Glomerular visceral epithelial cell (primary cell): ENCODE measurements around the gene RECQL5.

Experiments used
- DNase-seq: peaks from one replicate; pipeline ENCODE4 v3.0.0-alpha.2; 2016; ENCODE audit errors: extremely low spot score

The RECQL5 gene

GRCh38 chr17:75633486-75634375, 33.2 kb downstream of the RECQL5 start:
- peak; percentile 90 for DNase-seq

GRCh38 chr17:75632863-75633485, 34.0 kb downstream of the RECQL5 start, which contains the start of gene SMIM5:
Gene SMIM5, plus strand, starts transcription at chr17:75633434. Its CDS starts 6,768 bp downstream, at chr17:75640202.
- peak; percentile 93 for DNase-seq

GRCh38 chr17:75632428-75632827, 34.5 kb downstream of the RECQL5 start:
- no peak for DNase-seq

DNA sequence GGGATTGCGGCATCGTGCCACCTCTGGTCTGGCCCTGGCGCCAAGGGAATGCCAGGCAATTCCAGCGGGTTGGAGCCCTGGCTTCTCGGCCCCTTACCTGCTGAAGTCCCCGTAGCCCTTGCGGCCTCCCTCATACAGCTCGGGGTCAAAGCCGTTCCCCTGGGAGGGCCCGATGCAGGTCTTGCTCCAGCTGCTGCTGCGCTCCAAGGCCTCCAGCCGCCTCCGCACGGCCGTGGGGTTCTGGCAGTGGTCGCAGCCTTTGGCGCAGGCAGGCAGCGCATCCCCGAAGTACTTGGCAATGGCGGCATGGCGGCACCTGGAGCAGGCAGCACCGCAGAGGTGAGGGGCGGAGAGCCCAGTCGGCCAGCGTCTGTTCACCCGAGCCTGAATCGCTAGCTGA, 35.6 kb downstream of the RECQL5 start:
- DNase-seq, result no peak

GRCh38 chr17:75630071-75630917, 36.7 kb downstream of the RECQL5 start:
- DNase-seq, result no peak

GRCh38 chr17:75629157-75629556, 37.8 kb downstream of the RECQL5 start:
- no peak for DNase-seq

DNA sequence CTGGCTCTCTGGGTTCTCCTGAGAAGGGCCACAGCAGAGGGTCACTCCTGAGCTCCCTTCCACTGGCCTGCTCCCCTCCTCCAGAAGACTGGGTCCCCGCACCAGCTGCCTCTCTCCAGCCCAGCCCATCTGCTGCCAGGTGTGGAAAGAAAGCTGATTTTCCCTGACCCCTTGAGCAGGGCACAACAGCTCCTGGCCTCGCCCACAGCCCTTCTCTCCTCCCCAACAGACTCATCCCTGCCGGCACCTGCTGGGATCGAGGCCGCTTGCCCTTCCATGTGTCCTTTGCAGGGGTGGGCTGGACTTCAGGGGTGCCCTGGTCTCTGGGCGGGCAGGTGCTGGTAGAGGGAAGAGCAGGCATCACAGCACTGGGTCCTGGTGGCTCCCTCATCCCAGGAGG, 38.5 kb downstream of the RECQL5 start:
- no peak for DNase-seq

- no peak for DNase-seq
These were observed 39.9 kb downstream of the RECQL5 start for GRCh38 chr17:75627094-75627493.

DNA sequence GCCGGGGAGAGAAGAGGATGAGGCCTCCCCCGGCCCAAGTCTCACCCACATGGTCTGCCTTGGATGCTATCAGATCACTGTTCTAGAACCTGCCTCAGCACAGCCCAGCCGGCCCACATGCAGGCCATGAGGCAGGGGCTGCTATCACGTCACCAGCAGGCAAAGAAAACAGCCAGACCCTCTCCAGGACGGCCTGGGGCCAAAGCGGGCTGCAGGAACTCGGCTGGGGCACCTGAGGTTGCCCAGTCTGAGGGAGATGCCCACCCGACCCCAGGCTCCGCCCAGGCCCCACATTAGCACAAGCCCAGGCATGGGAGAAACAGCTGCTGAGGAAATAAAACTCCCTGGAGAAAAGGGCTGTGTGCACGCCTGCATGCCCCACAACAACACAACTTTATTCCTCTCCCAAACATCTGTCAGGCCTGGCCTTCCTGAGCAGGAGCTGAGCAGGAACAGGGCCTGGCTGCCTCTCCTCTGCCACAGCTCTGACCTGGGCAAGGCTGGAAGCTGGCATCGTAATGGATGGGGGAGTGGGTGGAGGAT, 40.4 kb downstream of the RECQL5 start:
- no peak for DNase-seq

DNA sequence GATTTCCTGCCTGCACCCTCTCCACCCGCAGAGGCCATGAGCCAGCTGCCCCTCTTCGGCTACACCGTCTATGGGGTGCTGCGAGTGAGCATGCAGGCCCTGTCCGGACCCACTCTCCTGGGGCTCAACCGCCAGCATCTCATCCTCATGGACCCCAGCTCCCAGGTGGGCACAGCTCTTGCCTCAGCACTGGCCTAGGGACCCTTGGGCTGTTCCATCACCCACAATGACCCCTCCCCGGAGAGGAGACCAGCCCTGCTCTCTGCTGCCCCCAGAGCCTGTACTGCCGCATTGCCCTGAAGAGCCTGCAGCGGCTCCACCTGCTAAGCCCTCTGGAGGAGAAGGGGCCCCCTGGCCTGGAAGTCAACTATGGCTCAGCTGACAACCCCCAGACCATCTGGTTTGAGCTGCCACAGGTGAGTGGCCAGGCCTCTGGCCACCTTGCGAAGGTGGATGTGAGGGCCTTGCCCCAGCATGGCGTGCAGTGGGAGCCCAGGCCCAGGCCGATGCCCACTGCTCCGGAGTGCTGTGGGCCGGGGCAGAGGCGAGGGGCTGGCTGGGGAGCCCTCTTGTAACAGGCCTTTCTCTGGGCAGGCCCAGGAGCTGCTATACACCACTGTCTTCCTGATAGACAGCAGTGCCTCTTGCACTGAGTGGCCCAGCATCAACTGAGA, 41.0 kb downstream of the RECQL5 start:
- peak; percentile 25 for DNase-seq

- DNase-seq, result no peak
These were observed 42.1 kb downstream of the RECQL5 start for GRCh38 chr17:75624714-75625345.

DNA sequence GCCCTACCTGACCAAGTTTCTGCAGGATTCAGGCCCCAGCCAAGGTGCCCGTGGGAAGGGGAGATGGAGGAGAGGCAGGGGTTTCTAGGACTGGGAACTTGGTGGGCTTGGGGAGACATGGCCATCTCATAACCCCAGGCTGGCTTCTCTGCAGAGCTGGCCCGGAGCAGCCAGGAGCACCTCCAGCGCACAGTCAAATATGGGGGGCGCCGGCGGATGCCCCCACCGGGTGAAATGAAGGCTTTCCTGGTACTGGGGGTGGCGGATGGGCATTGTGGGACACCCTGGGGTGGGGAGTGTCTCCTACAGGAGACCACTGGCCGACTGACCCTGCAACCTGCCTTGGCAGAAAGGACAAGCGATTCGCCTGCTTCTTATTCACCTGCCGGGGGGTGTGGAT, 42.9 kb downstream of the RECQL5 start:
- DNase-seq, result no peak

DNA sequence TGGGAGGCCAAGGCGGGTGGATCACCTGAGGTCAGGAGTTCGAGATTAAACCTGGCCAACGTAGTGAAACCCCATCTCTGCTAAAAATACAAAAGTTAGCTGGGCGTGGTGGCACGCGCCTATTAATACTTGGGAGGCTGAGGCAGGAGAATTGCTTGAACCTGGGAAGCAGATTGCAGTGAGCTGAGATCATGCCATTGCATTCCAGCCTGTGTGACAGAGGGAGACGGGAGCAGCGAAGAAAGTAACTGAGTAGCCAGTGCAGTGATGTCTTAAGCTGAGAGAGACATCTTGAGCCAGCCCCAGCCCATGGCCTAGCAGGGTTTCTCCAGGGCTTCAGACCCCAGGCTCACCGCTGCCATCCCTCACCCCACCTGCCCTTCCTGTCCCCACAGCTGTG, 43.6 kb downstream of the RECQL5 start:
- DNase-seq, result peak; percentile 30

DNA sequence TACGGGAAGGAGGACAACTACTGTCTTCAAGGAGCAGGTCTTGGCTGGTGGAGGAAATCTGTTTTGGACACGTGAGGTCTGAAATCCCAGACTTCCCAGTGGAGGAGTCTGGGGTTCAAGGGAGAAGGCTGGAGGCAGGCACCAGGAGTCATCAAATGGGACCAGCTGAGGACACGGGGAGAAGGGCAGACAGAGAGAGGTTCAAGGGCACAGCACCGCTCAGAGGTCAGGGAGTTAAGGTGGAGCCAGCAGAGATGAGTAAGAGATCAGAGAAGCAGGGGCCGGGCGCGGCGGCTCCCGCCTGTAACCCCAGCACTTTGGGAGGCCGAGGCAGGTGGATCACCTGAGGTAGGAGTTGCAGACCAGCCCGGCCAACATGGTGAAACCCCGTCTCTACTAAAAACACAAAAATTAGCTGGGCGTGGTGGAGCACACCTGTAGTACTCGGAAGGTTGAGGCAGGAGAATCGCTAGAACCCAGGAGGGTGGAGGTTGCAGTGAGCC, 44.1 kb downstream of the RECQL5 start:
- DNase-seq, result no peak

DNA sequence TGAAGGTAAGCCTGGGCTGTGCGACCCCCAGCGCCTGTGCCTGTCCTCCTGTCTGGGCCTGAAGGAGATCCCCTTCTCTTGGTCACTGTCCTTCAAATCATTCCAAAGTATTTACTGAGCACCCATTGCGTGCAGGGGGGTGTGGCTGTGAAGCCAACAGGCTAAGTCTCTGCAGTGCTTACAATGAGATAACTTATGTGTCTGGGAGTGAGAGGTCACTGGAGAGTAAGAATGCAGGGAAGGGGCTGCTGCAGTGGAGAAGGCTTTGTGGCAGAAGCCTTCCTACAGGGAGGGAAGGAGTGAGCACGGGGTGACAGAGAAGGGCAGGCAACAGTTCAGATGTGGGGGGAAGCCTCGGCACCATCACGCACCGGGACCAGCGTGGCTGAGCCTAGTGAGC, 44.9 kb downstream of the RECQL5 start:
- DNase-seq, result no peak

DNA sequence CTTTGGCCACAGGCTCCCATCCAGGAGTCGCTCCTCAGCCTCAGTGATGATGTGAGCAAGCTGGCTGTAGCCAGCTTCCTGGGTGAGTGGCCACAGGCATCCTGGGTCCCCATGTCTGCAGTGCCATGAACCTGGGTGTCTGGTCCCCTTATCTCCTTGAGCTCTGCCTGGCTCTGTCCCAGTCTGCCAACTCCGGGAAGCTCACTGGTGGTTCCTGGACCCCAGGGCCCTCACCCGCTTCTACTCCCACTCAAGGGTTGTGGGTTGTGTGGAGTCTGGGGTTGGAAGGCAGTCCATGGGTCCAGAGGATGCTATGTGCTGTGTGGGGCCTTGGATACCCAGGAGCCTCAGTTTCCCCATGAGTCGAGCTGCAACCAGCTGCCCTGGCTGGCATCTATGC, 45.5 kb downstream of the RECQL5 start:
- DNase-seq, result no peak

DNA sequence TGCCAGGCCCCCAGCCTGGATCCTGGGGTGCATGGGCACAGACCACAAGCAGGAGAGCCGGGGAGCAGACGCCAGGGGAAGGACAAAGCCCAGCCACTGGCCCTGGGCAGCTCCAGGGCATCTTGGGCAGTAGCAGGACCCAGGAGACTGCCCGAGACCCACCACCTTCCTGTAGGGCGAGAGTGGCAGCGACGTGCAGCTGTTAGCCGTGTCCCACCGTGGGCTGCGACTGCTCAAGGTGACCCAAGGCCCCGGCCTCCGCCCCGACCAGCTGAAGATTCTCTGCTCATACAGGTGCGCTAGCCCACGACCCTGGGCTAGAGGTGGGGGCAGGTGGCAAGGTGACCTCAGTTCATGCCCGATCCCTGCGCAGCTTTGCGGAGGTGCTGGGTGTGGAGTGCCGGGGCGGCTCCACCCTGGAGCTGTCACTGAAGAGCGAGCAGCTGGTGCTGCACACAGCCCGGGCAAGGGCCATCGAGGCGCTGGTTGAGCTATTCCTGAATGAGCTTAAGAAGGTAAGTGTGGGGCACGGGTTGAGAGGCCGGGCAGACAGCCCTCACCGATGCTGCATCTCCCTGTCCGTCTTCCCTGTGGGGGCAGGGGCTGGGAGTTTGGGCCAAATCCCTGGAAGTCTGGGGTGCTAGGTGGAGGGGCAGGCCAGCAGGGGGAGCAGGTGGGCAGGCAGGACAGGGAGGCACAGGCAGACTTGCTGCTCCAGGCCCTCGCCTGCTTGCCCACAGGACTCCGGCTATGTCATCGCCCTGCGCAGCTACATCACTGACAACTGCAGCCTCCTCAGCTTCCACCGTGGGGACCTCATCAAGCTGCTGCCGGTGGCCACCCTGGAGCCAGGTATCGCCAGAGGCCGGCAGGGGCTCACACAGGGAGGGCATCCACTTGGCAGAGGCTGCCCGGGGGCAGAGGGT, 47.2 kb downstream of the RECQL5 start:
- DNase-seq, result peak; percentile 47

GRCh38 chr17:75617675-75618074, 49.3 kb downstream of the RECQL5 start:
- no peak for DNase-seq

GRCh38 chr17:75617218-75617617, 49.7 kb downstream of the RECQL5 start:
- no peak for DNase-seq
